HepG2 (cell line): ENCODE data around the gene PGPEP1. TPM values are rescaled to one million over a fixed set of nuclear protein-coding genes. Genes with fewer than 3 reads are reported as not detected.
A peak's percentile ranks its signal among the peaks of the same experiment; 100 is the strongest.

Experiments
- ARID4A ChIP-seq: sonication (generic); formaldehyde crosslinking; IDR thresholded peaks from 2 replicates; pipeline ENCODE4 v1.5.0; 2020; ENCODE audit warnings: mild to moderate bottlenecking, missing genetic modification reagents, borderline replicate concordance
- BCL6 ChIP-seq: IDR thresholded peaks from 2 replicates; pipeline ENCODE4 v1.6.1; 2016; ENCODE audit warnings: missing genetic modification reagents, missing compliant biosample characterization
- CC2D1A ChIP-seq: sonication (generic); formaldehyde crosslinking; IDR thresholded peaks from 2 replicates; pipeline ENCODE4 v1.8.1; 2023; ENCODE audit warnings: mild to moderate bottlenecking, missing genetic modification reagents
- CENPX ChIP-seq: sonication (generic); formaldehyde crosslinking; IDR thresholded peaks from 2 replicates; pipeline ENCODE4 v1.9.0; 2021; ENCODE audit warnings: mild to moderate bottlenecking, missing genetic modification reagents, moderate library complexity
- FOXM1 ChIP-seq: sonication (generic); formaldehyde crosslinking; IDR thresholded peaks from 2 replicates; pipeline ENCODE4 v1.5.0; 2020; ENCODE audit warnings: missing genetic modification reagents
- KLF9 ChIP-seq: IDR thresholded peaks from 2 replicates; pipeline ENCODE4 v1.6.1; 2016; ENCODE audit warnings: low read depth
- MEF2D ChIP-seq: sonication (generic); formaldehyde crosslinking; IDR thresholded peaks from 2 replicates; pipeline ENCODE4 v1.5.1; 2020; ENCODE audit warnings: mild to moderate bottlenecking, missing genetic modification reagents
- MYPOP ChIP-seq: sonication (generic); formaldehyde crosslinking; IDR thresholded peaks from 2 replicates; pipeline ENCODE4 v1.8.1; 2023; ENCODE audit warnings: mild to moderate bottlenecking, moderate library complexity, missing genetic modification reagents
- NR3C1 ChIP-seq: sonication (generic); formaldehyde crosslinking; IDR thresholded peaks from 2 replicates; pipeline ENCODE4 v1.4.0; 2020; ENCODE audit warnings: missing genetic modification reagents
- SALL2 ChIP-seq: sonication (generic); formaldehyde crosslinking; IDR thresholded peaks from 2 replicates; pipeline ENCODE4 v1.8.1; 2023; ENCODE audit warnings: mild to moderate bottlenecking, missing genetic modification reagents, inconsistent platforms
- SRY ChIP-seq: sonication (generic); formaldehyde crosslinking; IDR thresholded peaks from 2 replicates; pipeline ENCODE4 v1.8.0; 2022; ENCODE audit warnings: mild to moderate bottlenecking, missing genetic modification reagents
- SSRP1 ChIP-seq: IDR thresholded peaks from 2 replicates; pipeline ENCODE4 v1.6.1; 2016; ENCODE audit warnings: control low read depth
- ZBTB20 ChIP-seq: sonication (generic); formaldehyde crosslinking; IDR thresholded peaks from 2 replicates; pipeline ENCODE4 v1.8.1; 2023; ENCODE audit warnings: missing genetic modification reagents, low read depth, mild to moderate bottlenecking, borderline replicate concordance
- ZMAT5 ChIP-seq: sonication (generic); formaldehyde crosslinking; IDR thresholded peaks from 2 replicates; pipeline ENCODE4 v1.5.0; 2020; ENCODE audit warnings: mild to moderate bottlenecking, low read depth, missing genetic modification reagents, borderline replicate concordance
- ZNF224 ChIP-seq: sonication (generic); formaldehyde crosslinking; IDR thresholded peaks from 2 replicates; pipeline ENCODE4 v1.5.0; 2020; ENCODE audit warnings: mild to moderate bottlenecking, missing genetic modification reagents
- ZNF230 ChIP-seq: sonication (generic); formaldehyde crosslinking; IDR thresholded peaks from 2 replicates; pipeline ENCODE4 v1.4.0; 2020; ENCODE audit warnings: mild to moderate bottlenecking, missing genetic modification reagents
- ZNF746 ChIP-seq: sonication (generic); formaldehyde crosslinking; IDR thresholded peaks from 2 replicates; pipeline ENCODE4 v1.8.0; 2022; ENCODE audit warnings: mild to moderate bottlenecking, missing genetic modification reagents
- ZNF766 ChIP-seq: sonication (generic); formaldehyde crosslinking; IDR thresholded peaks from 2 replicates; pipeline ENCODE4 v1.5.0; 2020; ENCODE audit warnings: missing genetic modification reagents, borderline replicate concordance
- polyA plus RNA-seq, 8 experiments: library from polyadenylated mRNA; depleted of rRNA in 3 of 8; stranded (reverse) in 7 of 8; unstranded in 1 of 8; fragments of >200 nt; fragmentation: Illumina TruSeq in 4 of 8; extraction: Trizol in 4 of 8; gene quantifications; 2 replicates each; pipeline versions ENCODE4 v1.2.1 to v1.2.3, GENCODE V29; 2011 to 2016; ENCODE audit warnings: low read depth in 4 of 8, missing spikeins in 1 of 8, mixed read lengths in 1 of 8; ENCODE audit not compliant: insufficient read depth in 1 of 8
- total RNA-seq, 5 experiments: library from RNA; depleted of rRNA; stranded (reverse); fragments of >200 nt; fragmentation: Illumina TruSeq; extraction: Trizol; gene quantifications; 2 replicates each; pipeline ENCODE4 v1.2.3, GENCODE V29; 2016; ENCODE audit warnings: low read depth in 1 of 5
- TF ChIP-seq, protein P1 (sequence below): sonication (generic); formaldehyde crosslinking; IDR thresholded peaks from 2 replicates; pipeline ENCODE4 v1.8.1; 2023; ENCODE audit warnings: mild to moderate bottlenecking, missing genetic modification reagents, borderline replicate concordance
- TF ChIP-seq, protein P2 (sequence below): sonication (generic); formaldehyde crosslinking; IDR thresholded peaks from 2 replicates; pipeline ENCODE4; 2020; ENCODE audit warnings: missing genetic modification reagents, mild to moderate bottlenecking, borderline replicate concordance
- TF ChIP-seq, protein P3 (sequence below), 2 experiments: sonication (generic) in 1 of 2; formaldehyde crosslinking in 1 of 2; IDR thresholded peaks; 2 replicates each; pipeline versions ENCODE4 v1.5.1 to v1.6.1; 2011 to 2020; ENCODE audit warnings: borderline replicate concordance in 1 of 2, low read depth in 1 of 2, low read length in 1 of 2, mild to moderate bottlenecking in 1 of 2, missing genetic modification reagents in 1 of 2, moderate library complexity in 1 of 2

Gene PGPEP1
- total and polyA plus RNA-seq, 2 of the 13 experiments (the other 11 are each of a cell fraction or from before 2014, with no cell fraction given): 53.1 to 56.6 TPM

DNA sequence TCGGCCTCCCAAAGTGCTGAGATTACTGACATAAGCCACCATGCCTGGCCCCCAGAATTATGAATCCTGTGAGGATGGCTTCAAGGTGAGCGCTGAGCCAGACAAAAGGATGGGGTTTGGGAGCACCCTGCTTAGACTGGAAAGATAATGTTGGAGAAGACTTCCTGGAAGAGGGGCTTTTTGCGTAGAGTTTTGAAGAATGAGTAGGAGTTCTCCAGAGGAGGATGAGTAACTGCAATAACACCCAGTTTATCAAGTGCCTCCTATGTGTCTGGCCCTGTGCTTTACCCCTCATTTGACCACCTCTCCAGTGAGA is 44.9 kb downstream of the PGPEP1 start (continued):
- TF ChIP-seq MYPOP (CRISPR knock-in tag) (no peak), ZNF746 (CRISPR knock-in tag) (no peak), CC2D1A (no peak), ZNF224 (CRISPR knock-in tag) (no peak), CENPX (no peak), SALL2 (CRISPR knock-in tag) (no peak), SRY (CRISPR knock-in tag) (no peak), ZBTB20 (CRISPR knock-in tag) (no peak), SSRP1 (peak; percentile 87), ZNF230 (no peak), KLF9 (CRISPR knock-in tag) (no peak), ZMAT5 (CRISPR knock-in tag) (no peak), ARID4A (CRISPR knock-in tag) (no peak), NR3C1 (CRISPR knock-in tag) (no peak), BCL6 (CRISPR knock-in tag) (no peak), FOXM1 (no peak), MEF2D (CRISPR knock-in tag) (no peak), ZNF766 (CRISPR knock-in tag) (no peak)
- TF ChIP-seq, protein P1, sequence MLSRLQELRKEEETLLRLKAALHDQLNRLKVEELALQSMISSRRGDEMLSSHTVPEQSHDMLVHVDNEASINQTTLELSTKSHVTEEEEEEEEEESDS: no peak
- TF ChIP-seq, protein P2, sequence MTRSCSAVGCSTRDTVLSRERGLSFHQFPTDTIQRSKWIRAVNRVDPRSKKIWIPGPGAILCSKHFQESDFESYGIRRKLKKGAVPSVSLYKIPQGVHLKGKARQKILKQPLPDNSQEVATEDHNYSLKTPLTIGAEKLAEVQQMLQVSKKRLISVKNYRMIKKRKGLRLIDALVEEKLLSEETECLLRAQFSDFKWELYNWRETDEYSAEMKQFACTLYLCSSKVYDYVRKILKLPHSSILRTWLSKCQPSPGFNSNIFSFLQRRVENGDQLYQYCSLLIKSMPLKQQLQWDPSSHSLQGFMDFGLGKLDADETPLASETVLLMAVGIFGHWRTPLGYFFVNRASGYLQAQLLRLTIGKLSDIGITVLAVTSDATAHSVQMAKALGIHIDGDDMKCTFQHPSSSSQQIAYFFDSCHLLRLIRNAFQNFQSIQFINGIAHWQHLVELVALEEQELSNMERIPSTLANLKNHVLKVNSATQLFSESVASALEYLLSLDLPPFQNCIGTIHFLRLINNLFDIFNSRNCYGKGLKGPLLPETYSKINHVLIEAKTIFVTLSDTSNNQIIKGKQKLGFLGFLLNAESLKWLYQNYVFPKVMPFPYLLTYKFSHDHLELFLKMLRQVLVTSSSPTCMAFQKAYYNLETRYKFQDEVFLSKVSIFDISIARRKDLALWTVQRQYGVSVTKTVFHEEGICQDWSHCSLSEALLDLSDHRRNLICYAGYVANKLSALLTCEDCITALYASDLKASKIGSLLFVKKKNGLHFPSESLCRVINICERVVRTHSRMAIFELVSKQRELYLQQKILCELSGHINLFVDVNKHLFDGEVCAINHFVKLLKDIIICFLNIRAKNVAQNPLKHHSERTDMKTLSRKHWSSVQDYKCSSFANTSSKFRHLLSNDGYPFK (CRISPR knock-in tag): no peak
- TF ChIP-seq, protein P3, sequence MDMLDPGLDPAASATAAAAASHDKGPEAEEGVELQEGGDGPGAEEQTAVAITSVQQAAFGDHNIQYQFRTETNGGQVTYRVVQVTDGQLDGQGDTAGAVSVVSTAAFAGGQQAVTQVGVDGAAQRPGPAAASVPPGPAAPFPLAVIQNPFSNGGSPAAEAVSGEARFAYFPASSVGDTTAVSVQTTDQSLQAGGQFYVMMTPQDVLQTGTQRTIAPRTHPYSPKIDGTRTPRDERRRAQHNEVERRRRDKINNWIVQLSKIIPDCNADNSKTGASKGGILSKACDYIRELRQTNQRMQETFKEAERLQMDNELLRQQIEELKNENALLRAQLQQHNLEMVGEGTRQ (IDR thresholded peaks at IDR 0.05; ENCODE audit: low read depth, low read length): no peak
- TF ChIP-seq, protein P3 (CRISPR knock-in tag; IDR thresholded peaks at IDR 0.05; ENCODE audit: borderline replicate concordance): no peak
